Measurements from ENCODE around the gene KRT71. TPM values are rescaled to one million over a fixed set of nuclear protein-coding genes. Genes with fewer than 3 reads are reported as not detected.

The KRT71 gene
- total RNA-seq, 2 experiments from 2014 or later = not detected

GRCh38 chr12:52515319-52515646, 37.7 kb downstream of the KRT71 start:
- H3K4me3 Mint-ChIP-seq = no peak overlapping the region
- ATAC-seq = no peak
- intact Hi-C loops (cut with micrococcal nuclease) = no loop called here
- peaks cover 6% of the 10 kb centered on the region for H3K9me3 Mint-ChIP-seq
- POLR2A ChIA-PET = no interaction called here
- no peak for DNase-seq
- H3K27ac Mint-ChIP-seq = no peak overlapping the region
- TF ChIP-seq CTCF (IDR thresholded peaks at IDR 0.05) = no peak
- H3K27me3 Mint-ChIP-seq = peaks cover 6% of the 10 kb centered on the region
- H3K36me3 Mint-ChIP-seq (ENCODE audit: low read depth) = no peaks in the 10 kb centered on the region
- CTCF ChIA-PET = no interaction called here
- H3K4me1 Mint-ChIP-seq (ENCODE audit: low read depth) = no peaks in the 10 kb centered on the region

- DNase-seq (no peak), ATAC-seq (no peak)
- POLR2A ChIA-PET = no interaction called here
- Mint-ChIP-seq H3K9me3 (peaks cover 6% of the 10 kb centered on the region), H3K4me1 (ENCODE audit: low read depth) (no peaks in the 10 kb centered on the region), H3K36me3 (ENCODE audit: low read depth) (no peaks in the 10 kb centered on the region), H3K4me3 (no peak overlapping the region), H3K27ac (no peak overlapping the region), H3K27me3 (peaks cover 9% of the 10 kb centered on the region)
- intact Hi-C loops (cut with micrococcal nuclease) = no loop called here
- CTCF ChIA-PET = no interaction called here
- TF ChIP-seq CTCF (IDR thresholded peaks at IDR 0.05) = no peak
Observed at GRCh38 chr12:52514471-52515318, 38.2 kb downstream of the KRT71 start.

- Mint-ChIP-seq H3K9me3 (peaks cover 6% of the 10 kb centered on the region), H3K4me3 (no peak overlapping the region), H3K36me3 (ENCODE audit: low read depth) (no peaks in the 10 kb centered on the region), H3K4me1 (ENCODE audit: low read depth) (no peaks in the 10 kb centered on the region), H3K27ac (no peak overlapping the region), H3K27me3 (peaks cover 13% of the 10 kb centered on the region)
- intact Hi-C loops (cut with micrococcal nuclease) = no loop called here
- TF ChIP-seq CTCF (IDR thresholded peaks at IDR 0.05) = no peak
- DNase-seq (no peak), ATAC-seq (no peak)
- ChIA-PET POLR2A (interaction anchor here (1.1 kb wide), 1 partner anchor 14 kb away, joined by 3 read pairs; no protein-coding TSS in a partner anchor), CTCF (interaction anchor here (1.1 kb wide), 1 partner anchor 235 kb away, joined by 3 read pairs; no protein-coding TSS in a partner anchor)
Observed at GRCh38 chr12:52513736-52514135, 39.2 kb downstream of the KRT71 start.

- no peak for DNase-seq
- Mint-ChIP-seq H3K9me3 (peaks cover 6% of the 10 kb centered on the region), H3K4me1 (ENCODE audit: low read depth) (no peaks in the 10 kb centered on the region), H3K27me3 (peaks cover 30% of the 10 kb centered on the region), H3K36me3 (ENCODE audit: low read depth) (no peaks in the 10 kb centered on the region), H3K27ac (no peak overlapping the region), H3K4me3 (no peak overlapping the region)
- ChIA-PET POLR2A (no interaction called here), CTCF (interaction anchor here (0.6 to 1.2 kb wide), 5 partner anchors 24 to 372 kb away, joined by 3 read pairs; no protein-coding TSS in a partner anchor)
- no peak for ATAC-seq
- TF ChIP-seq CTCF (IDR thresholded peaks at IDR 0.05) = no peak
- intact Hi-C loops (cut with micrococcal nuclease) = no loop called here
Observed at GRCh38 chr12:52508211-52508610, 44.7 kb downstream of the KRT71 start.

Measured in activated CD8-positive, alpha-beta T cell treated with anti-CD3 and anti-CD28 coated beads for 36 hours (primary cell).